Natural killer cell (primary cell): ENCODE results near the gene HAT1. TPM values are rescaled to one million over a fixed set of nuclear protein-coding genes. Genes with fewer than 3 reads are reported as not detected.

Source experiments
- ATAC-seq, 3 donors: fragments of 150-1000 bp in 2 of 3; fragments of 200-7000 bp in 1 of 3; cut with Tn5 transposase; 1 replicate in 1 of 3; 2 replicates in 2 of 3; pipeline ENCODE4 v1.10.0; 2021; ENCODE audit warnings: mild to moderate bottlenecking in 2 of 3, moderate library complexity in 2 of 3
- DNase-seq, 2 donors: peaks; one replicate each; pipeline versions ENCODE4 v3.0.0 to v3.0.0-alpha.2; 2013 to 2021; ENCODE audit warnings: mixed read lengths in 1 of 2
- H3K27ac ChIP-seq: one replicate; pipeline ENCODE4 v1.5.1; 2013; ENCODE audit warnings: mild to moderate bottlenecking, low read length
- H3K27me3 ChIP-seq: one replicate; pipeline ENCODE4 v1.6.1; 2013; ENCODE audit warnings: low read length; ENCODE audit not compliant: control insufficient read depth, insufficient read depth
- H3K36me3 ChIP-seq: one replicate; pipeline ENCODE4 v1.6.1; 2013; ENCODE audit warnings: low read length; ENCODE audit not compliant: control insufficient read depth, insufficient read depth
- H3K4me1 ChIP-seq: one replicate; pipeline ENCODE4 v1.6.1; 2013; ENCODE audit warnings: low read length; ENCODE audit not compliant: control insufficient read depth, insufficient read depth
- H3K4me3 ChIP-seq: one replicate; pipeline ENCODE4 v1.5.1; 2013; ENCODE audit warnings: low read length
- H3K9me3 ChIP-seq: one replicate; pipeline ENCODE4 v1.6.1; 2013; ENCODE audit warnings: low read length; ENCODE audit not compliant: control insufficient read depth, insufficient read depth
- H3K27ac Mint-ChIP-seq, 2 donors: one replicate each; pipeline ENCODE4 v1.8.0; 2022; ENCODE audit warnings: mild to moderate bottlenecking in 2 of 2, mixed read lengths in 2 of 2, moderate library complexity in 1 of 2
- H3K27me3 Mint-ChIP-seq, 2 donors: one replicate each; pipeline ENCODE4 v1.8.0; 2022; ENCODE audit warnings: low read depth in 2 of 2, mixed read lengths in 2 of 2
- H3K36me3 Mint-ChIP-seq: one replicate; pipeline ENCODE4 v1.8.0; 2022; ENCODE audit warnings: mixed read lengths
- H3K4me1 Mint-ChIP-seq, 2 donors: one replicate each; pipeline ENCODE4 v1.8.0; 2022; ENCODE audit warnings: mixed read lengths in 2 of 2
- H3K4me3 Mint-ChIP-seq: one replicate; pipeline ENCODE4 v1.8.0; 2022; ENCODE audit warnings: mild to moderate bottlenecking, moderate library complexity, mixed read lengths
- H3K9me3 Mint-ChIP-seq, 2 donors: one replicate each; pipeline ENCODE4 v1.8.0; 2022; ENCODE audit warnings: mixed read lengths in 2 of 2
- WGBS: methylation state at CpG from one replicate; pipeline ENCODE4 v1.1.7; 2013; ENCODE audit warnings: missing lambda C conversion rate; ENCODE audit not compliant: insufficient coverage; 5-methylcytosine and 5-hydroxymethylcytosine counted together
- intact Hi-C: fragments of 100-400 bp; cut with micrococcal nuclease; formaldehyde crosslinking; loops from one replicate; pipeline ENCODE4 v1.14.2; 2022
- total RNA-seq, 4 donors: library from RNA; stranded (reverse); fragments of 120-200 nt in 1 of 4; gene quantifications; one replicate each; pipeline versions ENCODE4 v1.2.3 to v1.2.4, GENCODE V29; 2013 to 2022
- TF ChIP-seq, protein P1 (sequence below): fragments of 200-600 bp; IDR thresholded peaks from one replicate; pipeline ENCODE4 v1.8.0; 2022; ENCODE audit warnings: antibody characterized with exemption

The HAT1 gene
- total RNA-seq, 3 donors from 2014 or later (not counting 1 experiment from before 2014, with no cell fraction given), result 29.7 to 32.7 (median 32.2) TPM

DNA sequence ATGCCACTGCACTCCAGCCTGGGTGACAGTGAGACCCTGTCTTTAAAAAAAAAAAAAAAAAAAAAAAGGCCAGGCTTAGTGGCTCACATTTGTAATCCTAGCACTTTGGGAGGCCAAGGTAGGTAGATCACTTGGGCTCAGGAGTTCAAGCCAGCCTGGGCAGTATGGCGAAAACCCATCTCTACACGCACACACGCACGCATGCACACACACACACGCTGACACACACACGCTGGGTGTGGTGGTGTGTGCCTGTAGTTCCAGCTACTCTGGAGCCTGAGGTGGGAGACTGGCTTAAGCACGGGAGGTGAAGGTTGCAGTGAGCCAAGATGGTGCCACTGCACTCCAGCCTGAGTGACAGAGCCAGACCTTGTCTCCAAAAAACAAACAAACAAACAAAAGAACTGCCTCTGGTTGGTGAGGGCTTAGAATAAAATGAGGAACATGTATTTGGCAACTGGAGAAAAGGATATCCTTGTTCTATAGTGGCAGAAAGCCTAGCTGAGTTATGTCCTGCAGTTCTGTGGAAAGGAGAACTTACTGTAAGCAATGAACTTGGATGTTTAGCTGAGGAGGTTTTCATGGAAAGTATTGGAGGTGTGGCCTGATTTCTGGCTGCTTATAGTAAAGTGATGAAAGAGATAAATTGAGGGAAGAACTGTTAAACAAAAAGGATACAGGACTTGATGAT, 34.0 kb downstream of the HAT1 start:
- WGBS, result 100% methylated on average over 2 of the region's 7 CpGs
- H3K27me3 ChIP-seq, result no peaks in the 10 kb centered on the region
- no peaks in the 10 kb centered on the region for H3K36me3 Mint-ChIP-seq
- H3K4me1 Mint-ChIP-seq, result peaks cover 21 to 31% of the 10 kb centered on the region in 2 donors
- intact Hi-C loops, result loop anchor here (2.0 kb wide), 1 partner anchor 147 kb away; the partner anchor contains the start of gene DLX2
- H3K27ac ChIP-seq, result no peak overlapping the region
- no peaks in the 10 kb centered on the region for H3K9me3 ChIP-seq
- no peaks in the 10 kb centered on the region for H3K9me3 Mint-ChIP-seq
- ATAC-seq, result peak in 2 of 3 donors; percentile 17 to 54
- H3K4me3 Mint-ChIP-seq, result no peak overlapping the region
- H3K4me3 ChIP-seq, result no peak overlapping the region
- H3K4me1 ChIP-seq, result no peaks in the 10 kb centered on the region
- TF ChIP-seq, protein P1, sequence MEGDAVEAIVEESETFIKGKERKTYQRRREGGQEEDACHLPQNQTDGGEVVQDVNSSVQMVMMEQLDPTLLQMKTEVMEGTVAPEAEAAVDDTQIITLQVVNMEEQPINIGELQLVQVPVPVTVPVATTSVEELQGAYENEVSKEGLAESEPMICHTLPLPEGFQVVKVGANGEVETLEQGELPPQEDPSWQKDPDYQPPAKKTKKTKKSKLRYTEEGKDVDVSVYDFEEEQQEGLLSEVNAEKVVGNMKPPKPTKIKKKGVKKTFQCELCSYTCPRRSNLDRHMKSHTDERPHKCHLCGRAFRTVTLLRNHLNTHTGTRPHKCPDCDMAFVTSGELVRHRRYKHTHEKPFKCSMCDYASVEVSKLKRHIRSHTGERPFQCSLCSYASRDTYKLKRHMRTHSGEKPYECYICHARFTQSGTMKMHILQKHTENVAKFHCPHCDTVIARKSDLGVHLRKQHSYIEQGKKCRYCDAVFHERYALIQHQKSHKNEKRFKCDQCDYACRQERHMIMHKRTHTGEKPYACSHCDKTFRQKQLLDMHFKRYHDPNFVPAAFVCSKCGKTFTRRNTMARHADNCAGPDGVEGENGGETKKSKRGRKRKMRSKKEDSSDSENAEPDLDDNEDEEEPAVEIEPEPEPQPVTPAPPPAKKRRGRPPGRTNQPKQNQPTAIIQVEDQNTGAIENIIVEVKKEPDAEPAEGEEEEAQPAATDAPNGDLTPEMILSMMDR, result no peak
- no peaks in the 10 kb centered on the region for H3K27me3 Mint-ChIP-seq
- no peak for DNase-seq
- no peak overlapping the region for H3K27ac Mint-ChIP-seq
- H3K36me3 ChIP-seq, result no peaks in the 10 kb centered on the region

DNA sequence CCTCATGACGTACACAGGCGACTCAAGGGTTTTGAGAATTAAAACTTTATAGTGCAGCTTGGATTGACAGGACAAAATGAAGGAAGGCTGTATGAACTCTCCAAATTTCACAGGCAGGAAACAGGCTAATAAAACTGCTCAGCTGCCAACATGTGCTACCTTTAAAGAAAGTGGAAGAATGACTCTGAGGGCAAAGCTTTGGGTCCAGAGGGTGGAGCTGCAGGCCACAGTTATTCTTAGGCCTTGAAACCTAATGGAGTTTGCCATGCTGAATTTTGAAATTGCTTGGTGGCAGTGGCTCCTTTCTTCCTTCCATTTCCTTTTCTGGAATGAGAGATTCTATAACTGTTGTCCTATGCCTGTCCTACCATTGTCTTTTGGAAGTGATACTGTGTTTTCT, 34.8 kb downstream of the HAT1 start:
- intact Hi-C loops, result loop anchor here (2.0 kb wide), 1 partner anchor 146 kb away; the partner anchor contains the start of gene DLX2
- TF ChIP-seq, protein P1, result no peak
- Histone ChIP-seq H3K4me3 (no peak overlapping the region), H3K27ac (no peak overlapping the region), H3K27me3 (no peaks in the 10 kb centered on the region), H3K9me3 (no peaks in the 10 kb centered on the region), H3K4me1 (no peaks in the 10 kb centered on the region), H3K36me3 (no peaks in the 10 kb centered on the region)
- 94% methylated on average over 2 of the region's 2 CpGs for WGBS
- Mint-ChIP-seq H3K27ac (no peak overlapping the region), H3K4me3 (no peak overlapping the region), H3K9me3 (no peaks in the 10 kb centered on the region), H3K36me3 (no peaks in the 10 kb centered on the region), H3K27me3 (no peaks in the 10 kb centered on the region), H3K4me1 (peaks cover 21 to 31% of the 10 kb centered on the region in 2 donors)
- DNase-seq, result peak in 1 of 2 donors; percentile 28
- ATAC-seq, result peak in 1 of 3 donors; percentile 42

DNA sequence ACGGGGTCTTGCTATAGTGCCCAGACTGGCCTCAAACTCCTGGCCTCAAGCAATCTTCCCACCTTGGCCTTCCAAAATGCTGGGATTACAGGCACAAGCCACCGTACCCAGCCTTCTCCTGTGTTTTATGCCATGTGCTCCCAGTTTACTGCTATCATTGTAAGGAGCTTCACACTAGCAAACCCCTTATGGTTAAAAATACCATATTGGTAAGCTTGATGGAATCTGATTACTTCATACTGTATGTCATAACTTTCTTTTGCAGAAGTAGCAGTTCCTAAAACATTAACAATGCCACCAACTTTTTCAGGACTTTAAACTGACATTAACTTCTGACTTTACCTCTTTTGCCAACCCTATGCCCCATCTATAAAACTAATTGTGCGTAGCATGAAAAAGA, 36.2 kb downstream of the HAT1 start:
- H3K27me3 ChIP-seq, result no peaks in the 10 kb centered on the region
- Mint-ChIP-seq H3K4me1 (peaks cover 21 to 31% of the 10 kb centered on the region in 2 donors), H3K9me3 (no peaks in the 10 kb centered on the region), H3K27me3 (no peaks in the 10 kb centered on the region), H3K36me3 (no peaks in the 10 kb centered on the region), H3K27ac (no peak overlapping the region), H3K4me3 (no peak overlapping the region)
- no peak for ATAC-seq
- no peaks in the 10 kb centered on the region for H3K9me3 ChIP-seq
- no peaks in the 10 kb centered on the region for H3K4me1 ChIP-seq
- TF ChIP-seq, protein P1, result no peak
- H3K4me3 ChIP-seq, result no peak overlapping the region
- intact Hi-C loops, result no loop called here
- DNase-seq, result no peak
- no peak overlapping the region for H3K27ac ChIP-seq
- no peaks in the 10 kb centered on the region for H3K36me3 ChIP-seq
- 92% methylated on average over 2 of the region's 3 CpGs for WGBS

DNA sequence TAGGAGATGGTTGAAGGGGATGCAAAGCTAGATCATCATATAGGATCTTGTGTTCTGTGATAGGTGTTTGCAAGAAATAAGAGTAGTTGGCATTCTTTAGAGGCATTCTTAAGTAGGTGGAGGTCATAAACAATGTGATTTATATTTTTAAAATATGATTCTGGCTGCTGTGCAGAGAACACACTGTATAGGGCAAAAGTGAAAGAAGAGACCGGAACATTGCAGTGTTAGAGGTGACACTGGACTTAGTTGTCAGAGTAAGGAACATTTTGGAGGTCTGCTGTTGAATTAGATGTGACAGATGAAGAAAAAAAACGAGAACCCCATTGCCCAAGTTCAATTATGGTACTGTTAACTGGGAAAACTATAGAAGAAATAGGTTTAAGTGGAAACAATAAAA, 37.7 kb downstream of the HAT1 start:
- Histone ChIP-seq H3K36me3 (no peaks in the 10 kb centered on the region), H3K27ac (no peak overlapping the region), H3K4me1 (no peaks in the 10 kb centered on the region), H3K4me3 (no peak overlapping the region), H3K27me3 (no peaks in the 10 kb centered on the region), H3K9me3 (no peaks in the 10 kb centered on the region)
- peaks cover 10 to 25% of the 10 kb centered on the region in 2 donors for H3K4me1 Mint-ChIP-seq
- no peaks in the 10 kb centered on the region for H3K36me3 Mint-ChIP-seq
- ATAC-seq (no peak), DNase-seq (no peak)
- intact Hi-C loops, result no loop called here
- no peaks in the 10 kb centered on the region for H3K9me3 Mint-ChIP-seq
- no peaks in the 10 kb centered on the region for H3K27me3 Mint-ChIP-seq
- TF ChIP-seq, protein P1, result no peak
- peak overlapping the region in 1 of 2 donors; percentile 25 for H3K27ac Mint-ChIP-seq
- 93% methylated on average over 2 of the region's 2 CpGs for WGBS
- H3K4me3 Mint-ChIP-seq, result no peak overlapping the region
